Measurements from ENCODE around the gene VWA3A.

The VWA3A gene

DNA sequence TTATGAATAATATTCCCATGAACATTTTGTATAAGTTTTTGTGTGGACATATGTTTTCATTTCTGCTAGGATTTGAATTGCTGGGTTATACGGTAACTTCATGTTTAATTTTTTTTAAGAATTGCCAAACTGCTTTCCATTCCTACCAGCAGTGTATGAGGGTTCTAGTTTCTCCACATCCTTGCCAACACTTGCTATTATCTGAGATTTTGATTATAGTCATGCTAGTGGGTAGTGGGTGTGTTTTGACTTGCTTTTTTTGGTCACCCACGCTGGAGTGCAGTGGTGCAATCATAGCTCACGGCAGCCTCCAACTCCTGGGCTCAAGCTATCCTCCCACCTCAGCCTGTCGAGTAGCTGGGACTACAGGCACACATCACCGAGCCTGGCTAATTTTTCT, 110.8 kb downstream of the VWA3A start:
- DNase-seq (ENCODE audit: low spot score), result no peak

DNA sequence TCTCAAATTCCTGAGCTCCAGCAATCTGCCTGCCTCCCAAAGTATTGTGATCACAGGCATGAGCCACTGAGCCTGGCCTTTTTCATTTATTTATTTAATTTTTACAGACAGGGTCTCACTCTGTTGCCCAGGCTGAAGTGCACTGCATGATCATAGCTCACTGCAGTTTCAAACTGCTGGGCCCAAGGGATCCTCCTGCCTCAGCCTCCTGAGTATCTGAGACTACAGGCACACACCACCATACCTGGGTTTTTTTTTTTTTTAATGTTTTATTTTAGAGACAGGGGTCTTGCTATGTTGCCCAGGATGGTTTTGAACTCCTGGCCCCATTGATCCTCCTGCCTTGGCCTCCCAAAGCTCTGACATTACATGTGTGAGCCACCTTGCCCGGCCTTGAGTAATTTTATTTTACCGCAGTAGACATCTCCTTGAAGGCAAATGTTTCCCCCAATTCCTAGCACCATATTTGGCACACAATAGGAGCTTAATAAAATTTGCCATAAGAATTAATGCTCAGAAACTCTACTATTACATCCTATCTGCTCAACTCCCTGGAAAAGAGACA, 111.8 kb downstream of the VWA3A start:
- no peak for DNase-seq (ENCODE audit: low spot score)

DNA sequence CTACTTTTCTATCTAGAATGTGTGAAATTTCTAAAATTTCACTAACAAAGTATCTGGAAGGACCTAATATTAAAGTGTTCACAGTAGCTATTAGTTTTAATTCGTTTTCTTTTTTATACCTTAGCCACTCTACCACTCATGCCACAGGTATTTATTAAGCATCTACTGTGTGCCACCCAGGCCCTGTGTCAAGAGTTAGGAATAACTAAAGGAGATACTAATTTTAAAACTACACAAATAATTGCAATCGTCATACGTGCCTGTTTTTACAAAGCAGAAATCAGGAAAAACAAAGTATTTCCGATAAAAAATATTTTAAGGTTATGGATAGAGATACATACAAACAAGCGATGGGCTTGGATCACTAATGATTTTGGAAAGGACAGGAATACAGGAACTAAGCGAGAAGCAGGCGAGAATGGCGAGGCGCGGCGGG, 113.3 kb downstream of the VWA3A start:
- DNase-seq (ENCODE audit: low spot score), result no peak

DNA sequence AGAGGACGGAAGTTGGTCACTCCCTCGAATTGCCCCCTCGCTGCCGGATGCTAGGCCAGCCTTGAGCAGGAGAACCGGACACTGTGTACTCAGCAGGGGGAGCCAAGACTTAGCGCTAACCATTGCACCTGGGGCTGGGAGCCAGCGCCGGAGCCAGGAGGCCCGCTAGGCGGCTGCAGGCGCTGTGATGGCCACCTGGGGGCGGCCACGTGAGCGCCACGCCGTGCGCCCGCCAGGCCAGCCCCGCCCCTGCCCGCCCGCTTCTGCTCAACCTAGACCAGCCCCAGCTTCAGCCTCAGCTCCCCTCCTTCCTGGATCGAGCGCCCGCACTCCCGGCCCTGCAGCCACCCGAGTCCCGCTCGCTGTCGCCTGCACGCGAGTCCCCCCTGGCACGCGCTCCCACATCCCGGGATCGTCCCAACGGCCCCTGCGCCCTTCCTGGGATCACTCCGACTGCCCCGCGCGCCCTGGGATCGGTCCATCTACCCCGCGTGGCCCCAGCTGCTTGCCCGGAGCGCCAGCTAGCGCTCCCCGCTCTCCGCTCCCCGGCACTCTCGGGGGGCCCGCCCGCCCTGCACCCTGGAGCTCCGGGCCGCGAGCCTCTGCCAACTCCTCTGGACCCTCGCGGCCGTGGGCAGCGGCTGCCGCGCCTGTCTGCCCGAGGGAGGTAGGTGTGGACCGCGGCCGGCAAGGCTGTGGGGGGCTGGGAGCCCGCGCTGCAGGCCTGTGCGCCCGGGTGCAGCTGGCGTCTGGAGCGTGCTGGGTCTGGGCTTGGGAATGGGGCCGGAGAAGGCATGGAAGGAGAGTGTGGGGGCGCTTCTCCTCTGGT, 113.9 kb downstream of the VWA3A start, which contains the start of gene EEF2K:
TSS of gene EEF2K (plus strand) at position 266 of the 829 bp plus-strand sequence. CDS start 19,452 bp downstream, outside the sequence.
- DNase-seq (ENCODE audit: low spot score), result peak; percentile 97

Data from RKO (cell line).